H1 (cell line): ENCODE results near the gene ATCAY. TPM values are rescaled to one million over a fixed set of nuclear protein-coding genes. Genes with fewer than 3 reads are reported as not detected.

ENCODE experiments used
- CTCF ChIA-PET: fragments of 300-600 bp; sonication (Branson Sonifier 250); formaldehyde crosslinking; loops from one replicate; lab custom pipeline; 2021; ENCODE audit not compliant: partially characterized antibody; lab: Charles Lee
- POLR2A ChIA-PET: fragments of 300-600 bp; sonication (Branson Sonifier 250); formaldehyde crosslinking; loops from one replicate; lab custom pipeline; 2021; ENCODE audit warnings: inconsistent platforms; ENCODE audit not compliant: partially characterized antibody; lab: Charles Lee
- DNase-seq, 2 experiments: peaks; one replicate each; pipeline versions ENCODE4 v3.0.0 to v3.0.0-alpha.2; 2010 to 2022; ENCODE audit warnings: low spot score in 2 of 2, low read depth in 1 of 2, mixed read lengths in 1 of 2
- FAIRE-seq: peaks from 2 replicates; lab custom pipeline; 2011; peaks lifted over from hg19 to GRCh38; lab: Jason Lieb, UNC
- H2AFZ ChIP-seq: 2 replicates; pipeline ENCODE4 v1.8.1; 2012; ENCODE audit warnings: low read length, inconsistent platforms
- H2AK5ac ChIP-seq: 2 replicates; pipeline ENCODE4 v1.6.1; 2013; ENCODE audit warnings: low read depth, low read length
- H2BK120ac ChIP-seq: replicated peaks from 2 replicates; pipeline ENCODE3; 2013; ENCODE audit warnings: low read depth, low read length, inconsistent platforms
- H2BK12ac ChIP-seq: 2 replicates; pipeline ENCODE4 v1.6.1; 2013; ENCODE audit warnings: low read depth, low read length
- H2BK15ac ChIP-seq: 2 replicates; pipeline ENCODE4 v1.6.1; 2013; ENCODE audit warnings: low read length
- H2BK20ac ChIP-seq: 2 replicates; pipeline ENCODE4 v1.6.1; 2013; ENCODE audit warnings: low read length
- H2BK5ac ChIP-seq: 2 replicates; pipeline ENCODE4 v1.6.1; 2013; ENCODE audit warnings: low read depth, low read length
- H3K14ac ChIP-seq: 2 replicates; pipeline ENCODE4 v1.6.1; 2013; ENCODE audit warnings: inconsistent platforms; ENCODE audit not compliant: insufficient read length
- H3K18ac ChIP-seq: 2 replicates; pipeline ENCODE4 v1.6.1; 2013; ENCODE audit warnings: low read length; ENCODE audit errors: extremely low read depth
- H3K23ac ChIP-seq: 2 replicates; pipeline ENCODE4 v1.6.1; 2013; ENCODE audit warnings: inconsistent platforms; ENCODE audit not compliant: insufficient read length
- H3K23me2 ChIP-seq: 2 replicates; pipeline ENCODE4 v1.6.1; 2013; ENCODE audit warnings: low read depth, low read length
- H3K27ac ChIP-seq: 2 replicates; pipeline ENCODE4 v1.6.1; 2011; ENCODE audit warnings: low read depth, low read length, inconsistent platforms
- H3K27me3 ChIP-seq, 4 experiments: replicated peaks in 1 of 4; 1 replicate in 1 of 4; 2 replicates in 3 of 4; pipeline versions ENCODE4 v1.6.1 to v1.8.1; 2011 to 2013; ENCODE audit warnings: low read length in 3 of 4, mild to moderate bottlenecking in 3 of 4, inconsistent platforms in 2 of 4, mixed read lengths in 2 of 4, moderate library complexity in 1 of 4; ENCODE audit not compliant: control insufficient read depth in 3 of 4, insufficient read depth in 3 of 4; ENCODE audit errors: extremely low read depth in 1 of 4
- H3K36me3 ChIP-seq, 4 experiments: 2 replicates each; pipeline versions ENCODE4 v1.6.1 to v1.8.1; 2011 to 2013; ENCODE audit warnings: mild to moderate bottlenecking in 4 of 4, low read length in 3 of 4, moderate library complexity in 2 of 4, control low read depth in 1 of 4, inconsistent platforms in 1 of 4; ENCODE audit not compliant: insufficient read depth in 4 of 4, control insufficient read depth in 2 of 4
- H3K4ac ChIP-seq: replicated peaks from 2 replicates; pipeline ENCODE3; 2013; ENCODE audit warnings: low read length, low read depth, mixed read lengths, inconsistent platforms; ENCODE audit not compliant: insufficient read length
- H3K4me1 ChIP-seq, 4 experiments: replicated peaks in 1 of 4; 1 replicate in 1 of 4; 2 replicates in 3 of 4; pipeline versions ENCODE4 v1.6.1 to v1.8.1; 2011 to 2013; ENCODE audit warnings: low read length in 3 of 4, inconsistent platforms in 2 of 4, mixed read lengths in 1 of 4; ENCODE audit not compliant: insufficient read depth in 4 of 4, control insufficient read depth in 3 of 4
- H3K4me2 ChIP-seq, 2 experiments: 2 replicates each; pipeline versions ENCODE4 v1.6.1 to v1.8.1; 2011 to 2013; ENCODE audit warnings: low read depth in 2 of 2, low read length in 2 of 2, control low read depth in 1 of 2, inconsistent platforms in 1 of 2, mild to moderate bottlenecking in 1 of 2; ENCODE audit not compliant: insufficient read depth in 1 of 2
- H3K4me3 ChIP-seq, 4 experiments: fragments of 200-600, 300-600 bp in 1 of 4; sonication (generic), shearing (Covaris generic), sonication (Bioruptor Twin) in 1 of 4; 2 replicates each; pipeline versions ENCODE4 v1.5.1 to v1.8.1; 2011 to 2016; ENCODE audit warnings: low read length in 4 of 4, low read depth in 3 of 4, control low read depth in 2 of 4, inconsistent platforms in 2 of 4, mild to moderate bottlenecking in 2 of 4, mixed read lengths in 1 of 4, moderate library complexity in 1 of 4; ENCODE audit not compliant: insufficient read depth in 2 of 4; ENCODE audit errors: extremely low read depth in 1 of 4
- H3K56ac ChIP-seq: replicated peaks from 2 replicates; pipeline ENCODE3; 2013; ENCODE audit warnings: low read depth, mild to moderate bottlenecking, mixed read lengths, low read length, inconsistent platforms; ENCODE audit not compliant: insufficient read length
- H3K79me1 ChIP-seq: 2 replicates; pipeline ENCODE4 v1.6.1; 2013; ENCODE audit warnings: low read depth, low read length, control low read depth
- H3K79me2 ChIP-seq, 2 experiments: 2 replicates each; pipeline versions ENCODE4 v1.6.1 to v1.8.1; 2012 to 2013; ENCODE audit warnings: low read length in 2 of 2, mild to moderate bottlenecking in 2 of 2, inconsistent platforms in 1 of 2; ENCODE audit not compliant: insufficient read depth in 2 of 2, control insufficient read depth in 1 of 2
- H3K9ac ChIP-seq, 4 experiments: replicated peaks in 1 of 4; 1 replicate in 1 of 4; 2 replicates in 3 of 4; pipeline versions ENCODE4 v1.6.1 to v1.8.1; 2011 to 2013; ENCODE audit warnings: low read depth in 3 of 4, low read length in 3 of 4, control low read depth in 2 of 4, mild to moderate bottlenecking in 2 of 4, moderate library complexity in 2 of 4, inconsistent platforms in 1 of 4; ENCODE audit errors: extremely low read depth in 1 of 4
- H3K9me3 ChIP-seq, 2 experiments: 2 replicates each; pipeline versions ENCODE4 v1.6.1 to v1.8.1; 2012 to 2013; ENCODE audit warnings: mild to moderate bottlenecking in 2 of 2, moderate library complexity in 2 of 2, control low read depth in 1 of 2, inconsistent platforms in 1 of 2, low read depth in 1 of 2, low read length in 1 of 2, mixed read lengths in 1 of 2; ENCODE audit not compliant: insufficient read depth in 2 of 2
- H4K20me1 ChIP-seq, 2 experiments: replicated peaks in 1 of 2; 2 replicates each; pipeline versions ENCODE3 to v1.8.1; 2011 to 2013; ENCODE audit warnings: inconsistent platforms in 2 of 2, low read length in 2 of 2, mild to moderate bottlenecking in 1 of 2; ENCODE audit not compliant: insufficient read depth in 2 of 2, control insufficient read depth in 1 of 2
- H4K5ac ChIP-seq: 2 replicates; pipeline ENCODE4 v1.6.1; 2013; ENCODE audit warnings: low read length, low read depth, mixed read lengths, inconsistent platforms; ENCODE audit not compliant: insufficient read length
- H4K8ac ChIP-seq: 2 replicates; pipeline ENCODE4 v1.8.0; 2013; ENCODE audit warnings: mild to moderate bottlenecking, moderate library complexity, low read length, inconsistent platforms; ENCODE audit not compliant: insufficient read depth; ENCODE audit errors: extremely low read depth
- H4K91ac ChIP-seq: replicated peaks from 2 replicates; pipeline ENCODE3; 2013; ENCODE audit warnings: low read length, mixed read lengths, inconsistent platforms; ENCODE audit not compliant: insufficient read length
- CBX5 ChIP-seq: fragments of 300-800, 300-1000 bp; sonication (generic); IDR thresholded peaks from 2 replicates; pipeline ENCODE4 v1.7.1; 2016; ENCODE audit warnings: antibody characterized with exemption, low read length, low read depth
- CTCF ChIP-seq, 3 experiments: IDR thresholded peaks; 1 replicate in 2 of 3; 2 replicates in 1 of 3; pipeline versions ENCODE4 v1.5.1 to v1.6.1; 2011; ENCODE audit warnings: low read length in 3 of 3, mild to moderate bottlenecking in 3 of 3, inconsistent platforms in 2 of 3, low read depth in 1 of 3, moderate library complexity in 1 of 3; ENCODE audit not compliant: insufficient read depth in 1 of 3; ENCODE audit errors: control extremely low read depth in 1 of 3
- POLR2A ChIP-seq, 2 experiments: IDR thresholded peaks; 1 replicate in 1 of 2; 2 replicates in 1 of 2; pipeline ENCODE4 v1.6.1; 2011; ENCODE audit warnings: low read depth in 2 of 2, low read length in 2 of 2, mild to moderate bottlenecking in 2 of 2; ENCODE audit errors: control extremely low read depth in 1 of 2
- POLR2AphosphoS5 ChIP-seq: IDR thresholded peaks from 2 replicates; pipeline ENCODE4 v1.6.1; 2011; ENCODE audit warnings: low read depth, low read length
- RXRA ChIP-seq: IDR thresholded peaks from 2 replicates; pipeline ENCODE4 v1.6.1; 2011; ENCODE audit warnings: low read depth, mild to moderate bottlenecking, low read length, moderate library complexity; ENCODE audit not compliant: insufficient read depth
- SIN3A ChIP-seq, 2 experiments: IDR thresholded peaks in 1 of 2; conservative IDR thresholded peaks in 1 of 2; 2 replicates each; pipeline ENCODE4 v1.6.1; 2011 to 2012; ENCODE audit warnings: low read length in 2 of 2, improper control_type of control experiment in 1 of 2, low read depth in 1 of 2, mild to moderate bottlenecking in 1 of 2
- TBP ChIP-seq: IDR thresholded peaks from 2 replicates; pipeline ENCODE4 v1.6.1; 2011; ENCODE audit warnings: low read depth, low read length, improper control_type of control experiment
- WGBS, 2 experiments: shearing (Covaris generic) in 1 of 2; methylation state at CpG; one replicate each; pipeline versions ENCODE4 v1.1.6 to v1.1.7; 2013 to 2015; ENCODE audit warnings: low lambda C conversion rate in 2 of 2, mixed read lengths in 2 of 2, inconsistent platforms in 1 of 2, low coverage in 1 of 2, missing lambda C conversion rate in 1 of 2; ENCODE audit not compliant: insufficient replicate concordance in 2 of 2, insufficient coverage in 1 of 2, insufficient read length in 1 of 2; ENCODE audit errors: extremely low coverage in 1 of 2, missing lambda C conversion rate in 1 of 2; 5-methylcytosine and 5-hydroxymethylcytosine counted together
- polyA plus RNA-seq, 7 experiments: library from polyadenylated mRNA; depleted of rRNA in 3 of 7; stranded (reverse) in 5 of 7; unstranded in 2 of 7; fragments of >200 nt in 5 of 7; fragments of 200-250 nt in 2 of 7; gene quantifications; 1 replicate in 5 of 7; 2 replicates in 1 of 7; 4 replicates in 1 of 7; pipeline versions ENCODE4 v1.2.1 to v1.2.3, GENCODE V29; 2011 to 2013; ENCODE audit warnings: missing spikeins in 2 of 7, mixed read lengths in 2 of 7
- total RNA-seq: library from RNA; stranded (reverse); fragmentation: NEBNext Ultra II Directional; extraction: Animal tissue kit (Norgen Biotek cat#: 25700); gene quantifications from 2 replicates; pipeline ENCODE4 v1.2.1, GENCODE V29; 2021

ATCAY gene
- total and polyA plus RNA-seq, 2 of the 8 experiments (the other 6 are each of a cell fraction or from before 2014, with no cell fraction given), result 24.4 to 33.8 TPM

- Histone ChIP-seq H2BK120ac (no peak overlapping the region), H3K4ac (peak overlapping the region; percentile 33), H2BK12ac (peak overlapping the region; percentile 75; the same call in 1 of the 2 replicates), H2AK5ac (0 out of 2 replicates have a peak overlapping the region, but pooled peaks have one; percentile 77), H3K79me1 (peaks cover 6% of the 10 kb centered on the region), H3K27me3 (no peaks in the 10 kb centered on the region), H3K4me2 (peak overlapping the region; percentile 88 to 92), H4K5ac (no peak overlapping the region), H4K20me1 (peaks cover 15 to 20% of the 10 kb centered on the region in 2 experiments), H3K4me1 (peaks cover 2 to 16% (median 6%) of the 10 kb centered on the region in 4 experiments; a peak in 6 of 7 replicates), H3K18ac (no peak overlapping the region), H3K79me2 (peaks cover 8 to 42% of the 10 kb centered on the region in 2 experiments; a peak in 3 of 4 replicates), H3K4me3 (peak overlapping the region; percentile 69 to 92 (median 75)), H4K91ac (no peak overlapping the region), H3K23ac (no peak overlapping the region), H3K23me2 (peaks cover 7% of the 10 kb centered on the region; the same call in 1 of the 2 replicates), H3K56ac (no peak overlapping the region), H2BK15ac (0 out of 2 replicates have a peak overlapping the region, but pooled peaks have one; percentile 61), H2BK5ac (peak overlapping the region; percentile 52; the same call in 1 of the 2 replicates), H2AFZ (no peak overlapping the region), H3K36me3 (peaks cover 9 to 26% (median 15%) of the 10 kb centered on the region in 4 experiments; a peak in 7 of 8 replicates), H2BK20ac (0 out of 2 replicates have a peak overlapping the region, but pooled peaks have one; percentile 32), H4K8ac (no peak overlapping the region; the same call in 1 of the 2 replicates), H3K14ac (no peak overlapping the region), H3K27ac (peak overlapping the region; percentile 80), H3K9me3 (no peaks in the 10 kb centered on the region), H3K9ac (peak overlapping the region in 3 of 4 experiments; percentile 82 to 87 (median 86); a peak in 6 of 7 replicates)
- ChIA-PET CTCF (interaction anchor here (0.6 to 1.8 kb wide), 10 partner anchors 13 to 398 kb away, joined by 3 to 10 read pairs (median 5); partner anchors contain the start of genes ATCAY, EEF2 and NMRK2), POLR2A (interaction anchor here (0.8 to 24.8 kb wide), 17 partner anchors 11 to 223 kb away, joined by 3 to 870 read pairs (median 4); partner anchors contain the start of genes ATCAY, EEF2, NMRK2 and PIAS4)
- DNase-seq (peak in 1 of 2 experiments; percentile 64), FAIRE-seq (no peak)
- WGBS, 2 experiments, result 34% methylated on average over 23 of the region's 23 CpGs; no CpG with 5 or more reads in 1 of the 2 experiments
- TF ChIP-seq RXRA (no peak), POLR2A (IDR thresholded peaks at IDR 0.05; ENCODE audit: control extremely low read depth in 1 of 2, low read depth in 2 of 2, low read length in 2 of 2) (peak in 1 of 2 experiments; percentile 67; a peak in 2 of 3 replicates), SIN3A (conservative IDR thresholded peaks at IDR 0.05 in 1 of 2, IDR thresholded peaks at IDR 0.05 in 1 of 2; ENCODE audit: low read depth in 1 of 2, low read length in 2 of 2) (peak; percentile 0 to 16; a peak in 1 of 4 replicates), CBX5 (no peak), CTCF (IDR thresholded peaks at IDR 0.05; ENCODE audit: control extremely low read depth in 1 of 3, insufficient read depth in 1 of 3, low read depth in 1 of 3, low read length in 3 of 3) (peak in 1 of 3 experiments; percentile 14; a peak in 2 of 4 replicates), POLR2AphosphoS5 (peak; percentile 78; the same call in 1 of the 2 replicates), TBP (peak; percentile 18; the same call in 1 of the 2 replicates)
These were observed 89.2 kb downstream of the ATCAY start for GRCh38 chr19:3969435-3970312.
